Vagina (tissue), 2 donors: ENCODE measurements around the gene PGM1.

Source experiments
- CTCF ChIP-seq, 3 experiments: fragments of 450-650 bp in 2 of 3; fragments of 200-600 bp in 1 of 3; sonication (generic) in 1 of 3; IDR thresholded peaks; one replicate each; pipeline ENCODE4 v1.5.1; 2017 to 2019; ENCODE audit warnings: antibody characterized with exemption in 3 of 3, mild to moderate bottlenecking in 2 of 3, moderate library complexity in 2 of 3
- POLR2A ChIP-seq, 2 donors: fragments of 450-650 bp; IDR thresholded peaks; one replicate each; pipeline ENCODE4 v1.6.1; 2017; ENCODE audit warnings: antibody characterized with exemption in 2 of 2, mild to moderate bottlenecking in 2 of 2, moderate library complexity in 2 of 2

GRCh38 chr1:63593886-63594605, 835 bp downstream of the PGM1 start:
- TF ChIP-seq CTCF (IDR thresholded peaks at IDR 0.05) (no peak), POLR2A (IDR thresholded peaks at IDR 0.05) (no peak)
